NCI-H345 (cell line): ENCODE measurements around the gene MRGPRE.
A peak's percentile ranks its signal among the peaks of the same experiment; 100 is the strongest.
"Not testable (repeated sequence)": the region's sequence is repeated elsewhere in the genome, so short reads cannot be mapped to it uniquely, and the experiment has no call there.

Experiments
- DNase-seq: peaks from one replicate; lab custom pipeline; 2025; lab: John Stamatoyannopoulos, UW

MRGPRE gene

GRCh38 chr11:3231851-3232744 is at the start of gene MRGPRE:
Gene MRGPRE (minus strand): TSS chr11:3232417. CDS start chr11:3228799, 3,618 bp downstream.
- DNase-seq = peak; percentile 63

DNA sequence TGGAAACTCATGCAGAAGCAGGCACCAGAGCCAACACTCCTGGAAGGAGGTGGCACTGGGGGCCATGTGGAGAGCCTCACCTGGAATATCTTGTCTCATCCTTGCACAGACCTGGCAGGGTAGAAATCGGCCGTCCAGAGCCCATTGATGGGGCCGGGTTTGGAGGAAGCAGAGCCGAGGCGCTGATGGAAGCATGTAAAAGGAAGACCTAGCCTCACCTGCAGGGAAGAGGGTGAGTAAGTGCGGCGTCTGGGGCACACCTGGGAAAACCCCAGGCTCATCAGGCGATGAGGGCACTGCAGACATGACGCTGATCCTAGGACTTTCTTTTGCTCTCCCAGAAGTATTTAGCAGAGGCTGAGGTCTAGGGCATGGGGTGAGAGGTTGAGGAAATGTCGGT is 48.9 kb upstream of the MRGPRE start:
- DNase-seq = not testable (repeated sequence)

DNA sequence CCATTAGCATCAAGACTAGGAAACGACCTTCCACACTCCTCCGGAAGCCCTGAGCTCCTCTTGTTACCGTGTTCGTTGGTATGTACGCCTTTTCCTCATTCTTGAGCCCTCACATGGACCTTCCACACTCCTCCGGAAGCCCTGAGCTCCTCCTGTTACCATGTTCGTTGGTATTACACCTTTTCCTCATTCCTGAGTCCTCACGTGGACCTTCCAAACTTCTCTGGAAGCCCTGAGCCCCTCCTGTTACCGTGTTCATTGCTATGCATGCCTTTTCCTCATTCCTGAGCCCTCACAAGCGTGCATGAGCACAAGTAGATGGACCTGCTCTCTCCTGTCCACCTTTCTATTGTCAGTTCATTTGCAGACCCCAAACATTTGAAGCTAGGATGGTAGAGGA is 48.4 kb upstream of the MRGPRE start:
- not testable (repeated sequence) for DNase-seq

- not testable (repeated sequence) for DNase-seq
Measured at GRCh38 chr11:3278922-3279321, 46.7 kb upstream of the MRGPRE start.

GRCh38 chr11:3273629-3274028 is 41.4 kb upstream of the MRGPRE start:
- not testable (repeated sequence) for DNase-seq

- DNase-seq = not testable (repeated sequence)
Measured at GRCh38 chr11:3262548-3262947, 30.3 kb upstream of the MRGPRE start.

- not testable (repeated sequence) for DNase-seq
Measured at GRCh38 chr11:3261831-3262230, 29.6 kb upstream of the MRGPRE start.

GRCh38 chr11:3257509-3257908 is 25.3 kb upstream of the MRGPRE start:
- DNase-seq = not testable (repeated sequence)

- not testable (repeated sequence) for DNase-seq
Measured at GRCh38 chr11:3255241-3255640, 23.0 kb upstream of the MRGPRE start.

DNA sequence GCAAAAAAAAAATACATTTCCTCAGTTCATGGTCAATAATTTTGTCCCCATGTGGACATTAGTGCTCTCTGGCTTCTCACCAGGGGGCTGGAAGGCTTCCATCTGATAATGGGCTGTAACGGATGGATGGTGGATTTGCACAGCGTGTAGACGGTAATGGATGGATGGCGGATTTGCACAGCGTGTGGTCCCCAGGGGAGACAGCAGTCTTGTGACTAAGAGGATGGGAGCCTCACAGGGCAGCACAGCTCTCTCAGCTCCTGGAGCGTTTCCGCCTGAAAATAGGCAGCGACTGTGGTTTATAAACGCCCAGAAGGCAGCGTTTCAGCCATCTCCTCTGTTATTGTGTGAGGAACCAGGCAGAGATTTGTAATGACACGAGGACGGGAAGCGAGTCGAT is 22.6 kb upstream of the MRGPRE start:
- not testable (repeated sequence) for DNase-seq

DNA sequence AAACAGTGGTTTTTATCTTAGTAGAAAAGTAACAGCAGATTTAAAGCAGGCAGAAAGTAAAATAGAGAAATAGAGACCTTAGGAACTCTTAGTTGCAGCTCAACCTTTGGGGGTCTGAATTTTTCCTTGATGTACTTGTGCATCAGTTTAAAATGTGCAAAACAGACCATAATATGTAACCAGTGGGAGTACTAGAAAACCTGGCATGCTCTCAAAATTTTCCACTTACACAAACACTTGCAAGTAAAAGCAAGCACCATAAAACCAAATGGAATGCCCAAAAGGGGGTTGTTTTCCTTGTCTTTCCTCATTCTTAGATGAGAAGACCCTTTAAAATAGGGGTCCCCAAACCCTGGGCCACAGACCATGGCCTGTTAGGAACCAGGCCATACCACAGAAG is 12.9 kb upstream of the MRGPRE start:
- peak; percentile 27 for DNase-seq

DNA sequence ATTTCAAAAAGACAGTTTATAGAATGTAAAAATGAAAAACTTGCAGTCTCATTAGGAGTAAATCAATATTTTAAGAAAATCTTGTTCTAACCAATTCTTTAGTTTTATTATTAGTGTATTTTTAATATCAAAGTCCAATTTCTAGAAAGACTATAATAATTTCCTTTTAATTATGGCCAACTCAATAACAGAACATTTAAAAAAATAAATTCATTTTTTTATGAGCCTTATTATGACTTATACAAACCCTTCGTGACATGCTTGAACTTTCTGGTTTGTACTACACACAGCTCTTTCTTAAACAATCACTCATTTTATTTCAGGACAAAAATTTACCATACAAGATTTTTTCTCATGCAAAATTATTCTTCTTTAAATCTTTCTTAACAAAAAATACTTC is 11.7 kb upstream of the MRGPRE start:
- no peak for DNase-seq

DNA sequence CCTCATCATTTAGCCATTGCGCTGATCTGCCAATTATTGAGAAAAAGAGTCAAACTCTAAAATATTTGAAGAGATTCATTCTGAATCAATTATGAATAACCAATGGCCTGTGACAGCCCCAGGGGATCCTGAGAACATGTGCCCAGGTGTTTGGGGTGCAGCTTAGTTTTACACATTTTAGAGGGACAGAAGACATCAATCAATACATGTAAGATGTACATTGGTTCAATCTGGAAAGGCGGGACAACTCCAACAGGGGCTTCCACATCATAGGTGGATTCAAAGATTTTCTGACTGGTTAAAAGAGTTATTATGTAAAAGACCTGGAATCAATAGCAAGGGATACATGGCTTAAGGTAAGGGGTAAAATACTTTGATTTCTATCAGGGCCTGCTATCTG is 4.9 kb upstream of the MRGPRE start:
- DNase-seq = no peak

GRCh38 chr11:3234846-3235245 is 2.6 kb upstream of the MRGPRE start:
- DNase-seq = no peak

GRCh38 chr11:3232956-3233355 is 739 bp upstream of the MRGPRE start:
- no peak for DNase-seq

- no peak for DNase-seq
Measured at GRCh38 chr11:3231550-3231850, 717 bp downstream of the MRGPRE start.

DNA sequence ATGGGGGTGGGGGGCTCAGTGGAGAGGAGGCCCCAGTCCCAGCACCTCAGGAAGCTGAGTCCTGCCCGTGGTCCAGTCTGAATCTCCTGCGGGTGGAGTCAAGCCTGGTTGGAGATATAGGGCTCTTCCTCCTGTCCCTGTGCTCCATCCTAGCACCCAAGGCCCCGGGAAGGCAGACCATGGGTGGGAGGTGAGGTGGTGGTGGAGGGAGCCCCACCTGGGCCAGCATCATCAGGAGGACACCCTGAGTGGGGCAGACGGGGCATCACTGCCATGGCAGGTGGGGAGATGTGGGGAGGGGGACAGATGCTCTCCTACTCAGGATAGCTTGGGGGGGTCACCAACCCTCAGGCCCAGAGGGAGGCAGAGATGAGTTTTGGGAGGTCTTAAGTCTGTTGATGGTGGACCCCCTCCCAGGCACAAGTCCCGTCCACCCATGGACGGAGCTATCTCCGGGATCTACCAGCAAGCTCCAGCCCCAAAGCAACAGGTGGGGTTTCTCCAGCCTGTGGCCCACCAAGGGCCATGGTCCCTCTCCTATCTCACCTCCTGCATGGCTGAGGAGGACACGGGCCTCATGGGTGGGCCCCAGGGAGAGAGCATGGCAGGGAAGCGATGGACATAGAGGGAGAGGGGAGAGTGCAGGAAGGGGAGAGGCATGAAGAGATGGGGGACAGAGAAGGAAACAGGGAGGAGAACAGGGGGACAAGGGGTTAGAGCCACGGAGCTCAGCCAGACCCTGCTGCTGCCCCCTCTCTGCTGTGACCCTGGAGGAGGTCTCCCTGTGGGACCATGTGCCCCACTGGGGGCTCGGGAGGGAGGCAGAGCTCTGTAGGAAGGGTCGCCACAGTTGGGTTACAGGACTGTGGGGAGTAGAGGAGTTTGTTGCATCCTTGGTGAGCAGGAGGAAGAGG is 1.3 kb downstream of the MRGPRE start:
- no peak for DNase-seq

DNA sequence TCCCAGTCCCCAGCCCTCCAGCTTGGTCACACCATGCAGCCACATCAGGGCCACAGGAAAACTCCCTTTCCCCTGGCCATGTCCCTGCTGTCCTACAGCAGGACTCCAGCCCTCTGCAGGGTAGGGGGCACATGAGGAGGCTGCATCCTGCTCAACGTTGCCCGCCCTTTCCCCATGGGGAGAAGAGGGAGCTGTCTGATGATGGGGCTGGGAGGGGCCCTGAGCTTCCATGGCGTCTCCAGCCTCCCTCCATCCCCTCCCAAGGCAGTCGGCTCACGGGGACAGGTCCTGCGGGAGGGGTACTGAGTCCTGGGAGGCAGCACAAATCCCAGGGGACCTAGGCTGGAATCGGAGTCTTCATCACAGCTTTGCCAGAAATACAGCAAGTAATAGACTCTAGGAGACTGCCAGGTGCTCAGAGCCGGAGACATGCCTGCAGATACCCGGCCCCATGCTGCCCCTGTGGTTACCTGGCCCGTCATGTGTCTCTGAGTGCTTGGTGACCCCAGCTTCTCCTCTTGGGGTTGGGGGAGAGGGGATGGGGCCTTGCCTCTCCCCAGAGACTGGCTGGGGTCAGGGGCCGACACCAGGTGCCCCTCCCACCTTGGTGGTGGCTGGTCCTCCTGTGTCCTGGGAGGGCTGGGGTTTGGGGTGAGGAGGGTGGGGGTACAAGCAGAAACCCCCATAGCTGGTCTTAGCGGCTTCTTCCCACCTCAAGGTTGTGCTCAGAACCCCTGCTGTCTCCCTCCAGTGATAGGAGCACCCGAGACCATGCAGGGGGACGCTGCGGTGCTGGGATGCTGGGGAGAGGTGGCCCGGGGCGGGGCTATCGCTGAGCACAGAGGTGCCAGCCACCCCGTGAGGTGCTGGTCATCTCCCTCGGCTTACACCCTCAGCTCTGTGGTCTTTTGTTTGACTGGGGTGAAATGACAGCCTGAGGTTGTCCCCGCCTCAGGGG is 2.3 kb downstream of the MRGPRE start:
- no peak for DNase-seq

- no peak for DNase-seq
Measured at GRCh38 chr11:3228445-3228829, 3.8 kb downstream of the MRGPRE start.

GRCh38 chr11:3227568-3228444 is 4.4 kb downstream of the MRGPRE start:
- DNase-seq = no peak
